HepG2 (cell line): ENCODE measurements around the gene FTL.

Experiments
- MED8 ChIP-seq: sonication (generic); formaldehyde crosslinking; IDR thresholded peaks from 2 replicates; pipeline ENCODE4 v1.8.1; 2023; ENCODE audit warnings: mild to moderate bottlenecking, missing genetic modification reagents; ENCODE audit not compliant: insufficient replicate concordance
- PATZ1 ChIP-seq: sonication (generic); formaldehyde crosslinking; IDR thresholded peaks from 2 replicates; pipeline ENCODE4 v1.4.0; 2020; ENCODE audit warnings: missing genetic modification reagents
- ZNF3 ChIP-seq: IDR thresholded peaks from 2 replicates; pipeline ENCODE4 v1.7.0; 2017; ENCODE audit warnings: inconsistent platforms
- TF ChIP-seq, protein P1 (sequence below): sonication (generic); formaldehyde crosslinking; IDR thresholded peaks from 2 replicates; pipeline ENCODE4 v1.4.0; 2020; ENCODE audit warnings: missing genetic modification reagents
- TF ChIP-seq, protein P2 (sequence below): sonication (generic); formaldehyde crosslinking; IDR thresholded peaks from 2 replicates; pipeline ENCODE4 v1.5.0; 2020; ENCODE audit warnings: mild to moderate bottlenecking, missing genetic modification reagents, moderate library complexity

- TF ChIP-seq ZNF3 (CRISPR knock-in tag), result no peak
- TF ChIP-seq, protein P1, sequence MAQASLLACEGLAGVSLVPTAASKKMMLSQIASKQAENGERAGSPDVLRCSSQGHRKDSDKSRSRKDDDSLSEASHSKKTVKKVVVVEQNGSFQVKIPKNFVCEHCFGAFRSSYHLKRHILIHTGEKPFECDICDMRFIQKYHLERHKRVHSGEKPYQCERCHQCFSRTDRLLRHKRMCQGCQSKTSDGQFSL (CRISPR knock-in tag), result no peak
- no peak for TF ChIP-seq PATZ1 (CRISPR knock-in tag)
- TF ChIP-seq MED8 (CRISPR knock-in tag), result no peak
- TF ChIP-seq, protein P2, sequence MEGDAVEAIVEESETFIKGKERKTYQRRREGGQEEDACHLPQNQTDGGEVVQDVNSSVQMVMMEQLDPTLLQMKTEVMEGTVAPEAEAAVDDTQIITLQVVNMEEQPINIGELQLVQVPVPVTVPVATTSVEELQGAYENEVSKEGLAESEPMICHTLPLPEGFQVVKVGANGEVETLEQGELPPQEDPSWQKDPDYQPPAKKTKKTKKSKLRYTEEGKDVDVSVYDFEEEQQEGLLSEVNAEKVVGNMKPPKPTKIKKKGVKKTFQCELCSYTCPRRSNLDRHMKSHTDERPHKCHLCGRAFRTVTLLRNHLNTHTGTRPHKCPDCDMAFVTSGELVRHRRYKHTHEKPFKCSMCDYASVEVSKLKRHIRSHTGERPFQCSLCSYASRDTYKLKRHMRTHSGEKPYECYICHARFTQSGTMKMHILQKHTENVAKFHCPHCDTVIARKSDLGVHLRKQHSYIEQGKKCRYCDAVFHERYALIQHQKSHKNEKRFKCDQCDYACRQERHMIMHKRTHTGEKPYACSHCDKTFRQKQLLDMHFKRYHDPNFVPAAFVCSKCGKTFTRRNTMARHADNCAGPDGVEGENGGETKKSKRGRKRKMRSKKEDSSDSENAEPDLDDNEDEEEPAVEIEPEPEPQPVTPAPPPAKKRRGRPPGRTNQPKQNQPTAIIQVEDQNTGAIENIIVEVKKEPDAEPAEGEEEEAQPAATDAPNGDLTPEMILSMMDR, result no peak
These were observed 29.2 kb upstream of the FTL start for GRCh38 chr19:48935864-48936263.
